AG10803 (cell line): ENCODE measurements around the gene HOXD9.

Experiments
- DNase-seq: peaks from one replicate; pipeline ENCODE4 v3.0.0; 2010; ENCODE audit warnings: low read depth
- H3K4me3 ChIP-seq: 2 replicates; pipeline ENCODE4 v1.5.1; 2011; ENCODE audit warnings: mild to moderate bottlenecking, low read length, control low read depth
- TF ChIP-seq, protein P1 (sequence below): conservative IDR thresholded peaks from 2 replicates; pipeline ENCODE4 v1.5.1; 2011; ENCODE audit warnings: mild to moderate bottlenecking, low read length, control low read depth, inconsistent platforms

HOXD9 gene

DNA sequence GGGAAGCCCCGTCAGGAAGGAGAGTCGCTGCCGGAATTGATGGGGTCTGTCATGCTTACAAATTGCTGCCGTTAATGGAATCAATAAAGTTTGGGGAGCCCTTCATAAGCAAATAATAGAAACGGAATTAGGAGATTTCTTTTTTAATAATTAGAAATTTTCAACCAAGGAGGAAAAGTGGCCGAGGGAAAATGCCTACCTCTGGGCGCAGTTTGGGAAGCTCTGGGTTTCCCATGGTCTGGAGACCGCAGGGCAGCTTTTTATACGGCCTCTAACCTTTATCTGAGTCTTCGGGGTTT lies 40.0 kb upstream of the HOXD9 start:
- TF ChIP-seq, protein P1, sequence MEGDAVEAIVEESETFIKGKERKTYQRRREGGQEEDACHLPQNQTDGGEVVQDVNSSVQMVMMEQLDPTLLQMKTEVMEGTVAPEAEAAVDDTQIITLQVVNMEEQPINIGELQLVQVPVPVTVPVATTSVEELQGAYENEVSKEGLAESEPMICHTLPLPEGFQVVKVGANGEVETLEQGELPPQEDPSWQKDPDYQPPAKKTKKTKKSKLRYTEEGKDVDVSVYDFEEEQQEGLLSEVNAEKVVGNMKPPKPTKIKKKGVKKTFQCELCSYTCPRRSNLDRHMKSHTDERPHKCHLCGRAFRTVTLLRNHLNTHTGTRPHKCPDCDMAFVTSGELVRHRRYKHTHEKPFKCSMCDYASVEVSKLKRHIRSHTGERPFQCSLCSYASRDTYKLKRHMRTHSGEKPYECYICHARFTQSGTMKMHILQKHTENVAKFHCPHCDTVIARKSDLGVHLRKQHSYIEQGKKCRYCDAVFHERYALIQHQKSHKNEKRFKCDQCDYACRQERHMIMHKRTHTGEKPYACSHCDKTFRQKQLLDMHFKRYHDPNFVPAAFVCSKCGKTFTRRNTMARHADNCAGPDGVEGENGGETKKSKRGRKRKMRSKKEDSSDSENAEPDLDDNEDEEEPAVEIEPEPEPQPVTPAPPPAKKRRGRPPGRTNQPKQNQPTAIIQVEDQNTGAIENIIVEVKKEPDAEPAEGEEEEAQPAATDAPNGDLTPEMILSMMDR = no peak
- no peak for DNase-seq
- H3K4me3 ChIP-seq = no peak overlapping the region

DNA sequence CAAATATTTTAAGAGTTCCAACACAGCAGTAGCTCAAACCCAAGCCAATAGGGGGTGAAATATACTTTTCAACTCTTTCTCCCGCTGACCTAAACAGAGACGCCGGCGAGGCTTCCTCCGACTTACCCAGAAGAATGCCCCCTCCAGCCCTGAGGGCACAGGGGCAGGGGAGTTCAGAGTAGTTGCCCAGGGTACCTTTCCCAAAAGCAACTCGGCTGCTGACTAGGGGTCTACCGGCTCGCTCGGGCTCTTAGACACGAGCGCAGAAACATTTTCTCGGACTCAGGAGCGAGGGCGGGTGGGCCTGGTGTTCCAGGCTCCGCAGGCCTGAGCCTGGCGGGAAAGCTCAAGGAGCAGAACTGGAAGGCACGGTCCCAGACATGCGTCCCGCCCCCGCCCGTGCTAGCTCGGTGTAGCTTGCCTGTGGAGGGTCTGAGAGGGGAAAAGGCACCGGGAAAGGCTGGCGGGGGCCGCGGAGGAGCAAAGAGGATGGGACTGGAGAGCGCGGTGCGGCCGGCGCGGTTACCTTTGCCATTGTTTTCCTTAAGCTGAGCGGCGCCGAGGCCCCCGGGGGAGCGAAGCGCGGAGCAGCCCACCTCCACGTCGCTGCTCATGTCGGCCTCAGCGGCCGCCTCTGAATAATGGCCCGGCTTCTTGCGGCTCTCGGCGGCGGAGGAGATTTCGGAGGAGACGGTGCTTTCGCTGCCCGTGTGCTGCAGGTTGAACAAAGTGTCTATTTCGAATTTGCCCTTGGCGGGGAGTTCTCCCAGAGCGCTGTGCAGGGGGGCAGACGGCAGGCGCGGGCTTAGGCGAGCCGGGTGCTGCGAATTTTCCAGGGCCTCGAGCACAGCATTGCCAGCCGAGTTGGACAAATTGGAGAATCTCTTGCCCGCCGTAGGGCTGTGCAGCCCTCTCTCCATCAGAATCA lies 39.4 kb upstream of the HOXD9 start:
- no peak for DNase-seq
- H3K4me3 ChIP-seq = no peak overlapping the region
- TF ChIP-seq, protein P1 = no peak

DNA sequence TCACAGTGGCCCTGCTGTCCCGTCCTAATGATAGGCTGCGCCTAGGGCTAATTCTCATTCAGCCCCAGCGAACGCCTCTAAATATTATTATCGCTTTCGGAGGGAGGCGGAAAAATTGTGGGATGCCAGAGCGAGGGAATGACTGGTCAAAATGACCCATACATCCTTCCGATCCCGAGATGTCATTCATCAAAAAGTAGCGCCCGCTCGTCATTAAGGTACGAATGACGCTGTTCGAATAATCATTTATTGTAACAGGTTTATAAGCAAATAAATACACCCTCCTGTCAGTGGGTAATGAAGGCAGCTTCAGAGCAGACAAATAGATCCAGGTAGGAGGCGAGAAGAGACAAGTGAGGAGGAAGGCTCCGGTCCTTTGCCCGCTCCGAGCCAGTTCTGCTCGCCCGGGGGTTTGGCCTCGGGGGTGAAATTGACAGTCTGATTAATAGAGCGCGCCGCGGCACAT lies 38.7 kb upstream of the HOXD9 start, which contains the start of gene EVX2:
Gene EVX2 (minus strand): TSS at position 167 of the 466 bp plus-strand sequence. CDS start 186 bp downstream, outside the sequence.
- H3K4me3 ChIP-seq = no peak within 1 kb of the TSS
- DNase-seq = no peak

DNA sequence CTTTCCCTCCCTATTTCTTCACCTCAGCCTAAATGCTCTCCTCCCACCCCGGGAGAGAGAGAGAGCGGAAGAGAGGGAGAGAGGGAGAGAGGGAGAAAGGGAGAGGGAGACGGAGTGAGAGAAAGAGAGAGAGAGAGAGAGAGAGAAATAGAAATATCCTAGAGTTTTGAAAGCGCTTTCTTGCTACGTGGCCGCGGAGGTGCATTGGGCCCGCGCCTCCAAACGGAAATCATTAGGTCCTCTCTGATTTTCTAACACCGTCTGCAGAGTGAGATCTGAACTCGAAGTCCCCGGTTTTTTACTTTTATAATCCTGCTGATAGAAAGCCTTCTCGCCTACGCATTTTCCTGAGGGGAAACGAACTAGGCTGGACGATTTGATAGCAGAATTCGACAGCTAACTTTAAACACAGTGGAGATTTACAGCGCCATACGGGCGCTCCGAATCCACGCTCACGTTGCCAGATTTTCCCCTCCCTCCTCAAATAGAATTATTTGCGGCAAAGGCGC lies 37.9 kb upstream of the HOXD9 start:
- H3K4me3 ChIP-seq = no peak overlapping the region
- no peak for DNase-seq
- TF ChIP-seq, protein P1 = no peak

More for the DNA sequence above, 38.7 kb upstream of the HOXD9 start, which contains the start of gene EVX2:
- TF ChIP-seq, protein P1 = no peak

DNA sequence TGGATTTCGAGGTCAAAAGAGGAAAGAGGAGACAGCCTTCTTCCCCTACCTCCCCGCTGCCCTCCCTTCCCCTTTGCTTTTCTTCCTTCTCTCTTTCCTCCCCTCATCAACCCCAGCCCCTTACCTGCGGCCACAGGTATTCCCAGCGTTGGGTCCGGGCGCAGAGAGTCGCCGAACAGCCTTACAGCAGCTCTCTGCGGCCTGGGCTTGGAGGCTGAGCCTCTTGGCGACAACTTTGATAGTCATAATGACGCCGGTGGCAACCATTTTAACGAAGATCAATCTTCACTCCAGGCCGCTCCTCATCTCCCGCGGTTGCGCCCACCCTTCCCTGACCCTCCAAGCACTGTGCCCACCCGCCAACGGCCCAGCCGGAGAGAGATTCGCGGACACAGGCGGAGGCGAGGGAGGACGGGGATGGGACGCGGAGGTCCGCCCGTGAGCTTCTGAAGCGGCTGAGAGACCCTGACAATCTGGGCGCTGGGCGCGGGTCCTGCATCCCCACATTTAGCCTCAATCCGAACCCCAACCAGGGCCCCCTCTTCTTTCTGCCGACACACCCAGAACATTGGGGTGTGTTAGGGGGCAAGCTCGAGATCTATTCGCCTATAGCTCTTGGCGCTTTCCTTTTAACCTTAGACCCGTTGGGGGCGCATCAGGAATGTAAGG lies 37.3 kb upstream of the HOXD9 start:
- no peak for DNase-seq
- no peak overlapping the region for H3K4me3 ChIP-seq
- TF ChIP-seq, protein P1 = no peak

DNA sequence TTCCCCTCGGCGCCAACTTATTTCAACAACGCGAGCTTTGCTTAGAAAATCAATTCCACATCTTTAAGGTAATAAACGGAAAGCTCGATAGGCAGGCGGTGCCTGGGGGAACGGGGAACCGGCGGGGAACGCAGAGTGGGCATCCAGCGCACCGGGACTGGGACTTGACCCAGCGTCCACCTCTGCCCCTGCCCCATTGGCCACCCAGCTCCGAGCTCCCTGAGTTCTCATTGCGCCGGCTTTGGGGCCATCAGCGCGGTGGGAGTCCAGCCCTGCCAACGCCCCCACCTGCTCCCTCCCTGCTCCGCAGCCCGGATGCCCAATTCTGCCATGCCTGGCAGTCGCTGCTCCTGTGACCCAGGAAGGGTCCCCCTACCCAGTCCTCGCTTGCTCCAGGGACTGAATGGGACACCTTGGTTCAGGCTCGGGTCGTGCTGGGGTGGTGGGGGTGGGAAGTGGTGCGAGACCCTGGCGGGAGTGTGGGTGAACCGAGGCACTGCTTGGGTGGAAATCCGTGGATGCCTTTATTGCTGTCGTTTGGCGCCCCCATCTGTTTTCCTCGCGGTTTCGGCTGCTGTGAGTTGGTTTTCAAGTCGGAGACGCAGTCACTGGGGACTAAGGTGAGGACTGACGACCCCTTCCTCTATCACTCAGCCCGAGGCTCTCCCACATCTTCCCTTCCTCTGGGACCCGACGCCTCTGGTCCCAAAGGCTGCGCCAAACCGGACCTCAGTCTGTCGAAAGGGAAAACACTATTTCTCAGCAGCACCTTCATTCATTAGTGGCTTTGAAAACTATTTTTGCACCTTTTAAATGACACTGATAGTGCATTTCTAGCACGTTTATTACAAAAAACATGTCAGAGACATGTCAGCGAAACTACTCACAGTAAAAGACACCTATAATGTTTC lies 36.4 kb upstream of the HOXD9 start:
- no peak overlapping the region for H3K4me3 ChIP-seq
- TF ChIP-seq, protein P1 = peak; percentile 61
- DNase-seq = peak; percentile 26
